Upper lobe of left lung (tissue), 4 donors: ENCODE data around the gene RYR1.

ENCODE experiments used
- CTCF ChIP-seq, 6 experiments: fragments of 450-650 bp in 4 of 6; fragments of 200-600 bp in 2 of 6; sonication (generic) in 2 of 6; IDR thresholded peaks; one replicate each; pipeline ENCODE4 v1.5.1; 2016 to 2019; ENCODE audit warnings: antibody characterized with exemption in 6 of 6
- EP300 ChIP-seq, 4 donors: sonication (generic); formaldehyde crosslinking; IDR thresholded peaks; one replicate each; pipeline ENCODE4 v1.5.1; 2017; ENCODE audit warnings: antibody characterized with exemption in 4 of 4, control low read depth in 2 of 4
- POLR2A ChIP-seq, 4 donors: fragments of 450-650 bp; IDR thresholded peaks; one replicate each; pipeline ENCODE4 v1.5.1; 2016 to 2017; ENCODE audit warnings: antibody characterized with exemption in 4 of 4, mild to moderate bottlenecking in 2 of 4
- POLR2AphosphoS5 ChIP-seq, 2 donors: sonication (generic); formaldehyde crosslinking; IDR thresholded peaks; one replicate each; pipeline ENCODE4 v1.5.1; 2017; ENCODE audit warnings: antibody characterized with exemption in 2 of 2

DNA sequence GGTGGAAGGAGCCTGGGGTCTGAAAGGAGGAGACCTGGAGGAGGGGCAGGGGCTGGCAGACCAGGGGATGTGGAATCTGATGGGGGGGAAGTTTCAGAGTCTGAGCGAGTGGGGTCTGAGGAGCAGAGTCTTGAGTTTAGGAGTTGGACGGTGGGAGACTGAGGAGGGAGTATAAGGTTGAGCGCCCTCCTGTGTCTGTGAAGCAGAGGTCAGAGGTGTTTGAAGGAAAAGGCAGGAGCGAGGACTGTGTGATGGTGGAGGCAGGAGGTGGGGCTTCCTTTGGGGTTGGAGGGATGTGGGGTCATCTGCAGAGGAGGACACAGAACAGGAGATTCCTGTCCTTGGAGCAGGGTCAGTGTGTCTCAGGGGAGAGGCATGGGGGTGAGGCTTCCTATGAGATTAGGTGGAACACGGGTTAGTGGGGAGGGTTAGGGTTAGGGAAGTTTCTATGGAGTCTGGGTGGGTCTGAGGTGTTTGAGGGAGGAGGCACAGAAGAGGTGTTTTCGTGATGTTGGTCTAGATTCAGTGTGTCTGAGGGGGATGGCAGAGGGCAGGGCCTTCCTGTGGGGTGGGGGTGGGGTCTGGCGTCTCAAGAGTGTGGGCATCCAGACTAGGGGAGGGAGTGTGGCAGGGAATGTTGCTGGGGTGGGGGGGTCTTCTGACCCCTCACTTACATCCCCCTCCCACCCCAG, 8.3 kb downstream of the RYR1 start:
- TF ChIP-seq CTCF (IDR thresholded peaks at IDR 0.05) (no peak), POLR2AphosphoS5 (IDR thresholded peaks at IDR 0.05) (no peak), POLR2A (IDR thresholded peaks at IDR 0.05) (no peak), EP300 (IDR thresholded peaks at IDR 0.05) (no peak)
